ENCODE data around the gene SPDYE3.
"Not testable (repeated sequence)": the region's sequence is repeated elsewhere in the genome, so short reads cannot be mapped to it uniquely, and the experiment has no call there.

- not testable (repeated sequence) for TF ChIP-seq POLR2A (IDR thresholded peaks at IDR 0.05)
- TF ChIP-seq CTCF (IDR thresholded peaks at IDR 0.05) = peak in 4 of 6 experiments; percentile 13 to 47 (median 37)
Measured at GRCh38 chr7:100345288-100345672, 37.8 kb downstream of the SPDYE3 start.

All from thyroid gland (tissue), 4 donors.